Measurements from ENCODE around the gene KCND3. TPM values are rescaled to one million over a fixed set of nuclear protein-coding genes. Genes with fewer than 3 reads are reported as not detected.

Gene KCND3
- total and polyA plus RNA-seq, 7 experiments from 2014 or later = 0.05 to 0.17 TPM; not detected in 5

GRCh38 chr1:111943066-111943465 is 46.4 kb downstream of the KCND3 start:
- DNase-seq = no peak
- H3K27ac Mint-ChIP-seq = peak overlapping the region in 1 of 9 donors; percentile 47
- H3K27me3 Mint-ChIP-seq = peaks cover 0 to 14% (median 5%) of the 10 kb centered on the region in 5 donors
- intact Hi-C loops (cut with micrococcal nuclease) = no loop called here
- H3K4me3 Mint-ChIP-seq = no peak overlapping the region
- CTCF ChIA-PET = no interaction called here
- no peaks in the 10 kb centered on the region for H3K36me3 Mint-ChIP-seq
- POLR2A ChIA-PET = no interaction called here
- H3K9me3 ChIP-seq (ENCODE audit: control insufficient read depth in 2 of 3, low read length in 3 of 3) = no peaks in the 10 kb centered on the region
- no peak overlapping the region for H3K4me3 ChIP-seq (ENCODE audit: low read length)
- no peaks in the 10 kb centered on the region for H3K27me3 ChIP-seq (ENCODE audit: control insufficient read depth in 2 of 2, insufficient read depth in 2 of 2, low read length in 2 of 2)
- H3K4me1 ChIP-seq (ENCODE audit: control insufficient read depth in 2 of 2, insufficient read depth in 2 of 2, low read length in 2 of 2) = no peaks in the 10 kb centered on the region
- H3K27ac ChIP-seq (ENCODE audit: low read depth, low read length) = no peak overlapping the region
- peaks cover 0 to 5% (median 0%) of the 10 kb centered on the region in 11 donors for H3K9me3 Mint-ChIP-seq
- ATAC-seq = no peak
- no peaks in the 10 kb centered on the region for H3K36me3 ChIP-seq (ENCODE audit: control insufficient read depth in 2 of 3, insufficient read depth in 3 of 3, low read length in 3 of 3)
- no peaks in the 10 kb centered on the region for H3K4me1 Mint-ChIP-seq

GRCh38 chr1:111938536-111938935 is 50.9 kb downstream of the KCND3 start:
- Mint-ChIP-seq H3K27ac (no peak overlapping the region), H3K36me3 (no peaks in the 10 kb centered on the region), H3K9me3 (peaks cover 0 to 5% (median 0%) of the 10 kb centered on the region in 11 donors), H3K4me3 (no peak overlapping the region), H3K27me3 (peaks cover 3 to 15% (median 9%) of the 10 kb centered on the region in 5 donors), H3K4me1 (no peaks in the 10 kb centered on the region)
- POLR2A ChIA-PET = no interaction called here
- H3K27me3 ChIP-seq (ENCODE audit: control insufficient read depth in 2 of 2, insufficient read depth in 2 of 2, low read length in 2 of 2) = no peaks in the 10 kb centered on the region
- H3K27ac ChIP-seq (ENCODE audit: low read depth, low read length) = no peak overlapping the region
- ATAC-seq (no peak), DNase-seq (no peak)
- H3K4me1 ChIP-seq (ENCODE audit: control insufficient read depth in 2 of 2, insufficient read depth in 2 of 2, low read length in 2 of 2) = no peaks in the 10 kb centered on the region
- CTCF ChIA-PET = no interaction called here
- H3K9me3 ChIP-seq (ENCODE audit: control insufficient read depth in 2 of 3, low read length in 3 of 3) = no peaks in the 10 kb centered on the region
- intact Hi-C loops (cut with micrococcal nuclease) = no loop called here
- no peaks in the 10 kb centered on the region for H3K36me3 ChIP-seq (ENCODE audit: control insufficient read depth in 2 of 3, insufficient read depth in 3 of 3, low read length in 3 of 3)
- H3K4me3 ChIP-seq (ENCODE audit: low read length) = no peak overlapping the region

GRCh38 chr1:111938123-111938522 is 51.3 kb downstream of the KCND3 start:
- no peaks in the 10 kb centered on the region for H3K4me1 Mint-ChIP-seq
- no peak overlapping the region for H3K27ac Mint-ChIP-seq
- intact Hi-C loops (cut with micrococcal nuclease) = no loop called here
- peaks cover 0 to 5% (median 0%) of the 10 kb centered on the region in 11 donors for H3K9me3 Mint-ChIP-seq
- Histone ChIP-seq H3K27ac (ENCODE audit: low read depth, low read length) (no peak overlapping the region), H3K4me3 (ENCODE audit: low read length) (no peak overlapping the region), H3K36me3 (ENCODE audit: control insufficient read depth in 2 of 3, insufficient read depth in 3 of 3, low read length in 3 of 3) (no peaks in the 10 kb centered on the region), H3K27me3 (ENCODE audit: control insufficient read depth in 2 of 2, insufficient read depth in 2 of 2, low read length in 2 of 2) (no peaks in the 10 kb centered on the region), H3K4me1 (ENCODE audit: control insufficient read depth in 2 of 2, insufficient read depth in 2 of 2, low read length in 2 of 2) (no peaks in the 10 kb centered on the region), H3K9me3 (ENCODE audit: control insufficient read depth in 2 of 3, low read length in 3 of 3) (no peaks in the 10 kb centered on the region)
- CTCF ChIA-PET = no interaction called here
- peaks cover 4 to 16% (median 9%) of the 10 kb centered on the region in 5 donors for H3K27me3 Mint-ChIP-seq
- H3K4me3 Mint-ChIP-seq = no peak overlapping the region
- POLR2A ChIA-PET = no interaction called here
- ATAC-seq = no peak
- no peaks in the 10 kb centered on the region for H3K36me3 Mint-ChIP-seq
- DNase-seq = no peak

GRCh38 chr1:111937147-111937725 is 52.2 kb downstream of the KCND3 start:
- POLR2A ChIA-PET = no interaction called here
- Mint-ChIP-seq H3K36me3 (no peaks in the 10 kb centered on the region), H3K27ac (no peak overlapping the region), H3K9me3 (peaks cover 0 to 5% (median 0%) of the 10 kb centered on the region in 11 donors), H3K27me3 (peaks cover 8 to 13% (median 9%) of the 10 kb centered on the region in 5 donors), H3K4me1 (no peaks in the 10 kb centered on the region), H3K4me3 (no peak overlapping the region)
- CTCF ChIA-PET = no interaction called here
- ATAC-seq = no peak
- Histone ChIP-seq H3K9me3 (ENCODE audit: control insufficient read depth in 2 of 3, low read length in 3 of 3) (no peaks in the 10 kb centered on the region), H3K27me3 (ENCODE audit: control insufficient read depth in 2 of 2, insufficient read depth in 2 of 2, low read length in 2 of 2) (no peaks in the 10 kb centered on the region), H3K4me1 (ENCODE audit: control insufficient read depth in 2 of 2, insufficient read depth in 2 of 2, low read length in 2 of 2) (no peaks in the 10 kb centered on the region), H3K27ac (ENCODE audit: low read depth, low read length) (no peak overlapping the region), H3K4me3 (ENCODE audit: low read length) (no peak overlapping the region), H3K36me3 (ENCODE audit: control insufficient read depth in 2 of 3, insufficient read depth in 3 of 3, low read length in 3 of 3) (no peaks in the 10 kb centered on the region)
- no peak for DNase-seq
- intact Hi-C loops (cut with micrococcal nuclease) = no loop called here

- no peak for DNase-seq
- Mint-ChIP-seq H3K27me3 (peaks cover 4 to 20% (median 13%) of the 10 kb centered on the region in 5 donors), H3K9me3 (peaks cover 0 to 3% (median 0%) of the 10 kb centered on the region in 11 donors), H3K36me3 (no peaks in the 10 kb centered on the region), H3K4me1 (peaks cover 0 to 5% (median 0%) of the 10 kb centered on the region in 7 donors), H3K4me3 (no peak overlapping the region), H3K27ac (peak overlapping the region in 1 of 9 donors; percentile 17)
- Histone ChIP-seq H3K4me3 (ENCODE audit: low read length) (no peak overlapping the region), H3K27ac (ENCODE audit: low read depth, low read length) (no peak overlapping the region), H3K27me3 (ENCODE audit: control insufficient read depth in 2 of 2, insufficient read depth in 2 of 2, low read length in 2 of 2) (no peaks in the 10 kb centered on the region), H3K9me3 (ENCODE audit: control insufficient read depth in 2 of 3, low read length in 3 of 3) (no peaks in the 10 kb centered on the region), H3K4me1 (ENCODE audit: control insufficient read depth in 2 of 2, insufficient read depth in 2 of 2, low read length in 2 of 2) (no peaks in the 10 kb centered on the region), H3K36me3 (ENCODE audit: control insufficient read depth in 2 of 3, insufficient read depth in 3 of 3, low read length in 3 of 3) (no peaks in the 10 kb centered on the region)
- ChIA-PET CTCF (no interaction called here), POLR2A (no interaction called here)
- ATAC-seq = no peak
- intact Hi-C loops (cut with micrococcal nuclease) = no loop called here
Observed at GRCh38 chr1:111934106-111934852, 55.2 kb downstream of the KCND3 start.

GRCh38 chr1:111930356-111930755 is 59.1 kb downstream of the KCND3 start:
- Mint-ChIP-seq H3K36me3 (no peaks in the 10 kb centered on the region), H3K4me3 (no peak overlapping the region), H3K4me1 (peaks cover 0 to 5% (median 0%) of the 10 kb centered on the region in 7 donors), H3K9me3 (no peaks in the 10 kb centered on the region), H3K27ac (no peak overlapping the region), H3K27me3 (peaks cover 2 to 21% (median 17%) of the 10 kb centered on the region in 5 donors)
- Histone ChIP-seq H3K9me3 (ENCODE audit: control insufficient read depth in 2 of 3, low read length in 3 of 3) (no peaks in the 10 kb centered on the region), H3K27ac (ENCODE audit: low read depth, low read length) (no peak overlapping the region), H3K27me3 (ENCODE audit: control insufficient read depth in 2 of 2, insufficient read depth in 2 of 2, low read length in 2 of 2) (no peaks in the 10 kb centered on the region), H3K4me3 (ENCODE audit: low read length) (no peak overlapping the region), H3K4me1 (ENCODE audit: control insufficient read depth in 2 of 2, insufficient read depth in 2 of 2, low read length in 2 of 2) (no peaks in the 10 kb centered on the region), H3K36me3 (ENCODE audit: control insufficient read depth in 2 of 3, insufficient read depth in 3 of 3, low read length in 3 of 3) (no peaks in the 10 kb centered on the region)
- ATAC-seq (no peak), DNase-seq (no peak)
- POLR2A ChIA-PET = no interaction called here
- CTCF ChIA-PET = no interaction called here
- intact Hi-C loops (cut with micrococcal nuclease) = no loop called here

- ChIA-PET CTCF (no interaction called here), POLR2A (no interaction called here)
- intact Hi-C loops (cut with micrococcal nuclease) = no loop called here
Observed at GRCh38 chr1:111928531-111928930, 60.9 kb downstream of the KCND3 start.

More at GRCh38 chr1:111928531-111928930, 60.9 kb downstream of the KCND3 start:
- Histone ChIP-seq H3K27ac (ENCODE audit: low read depth, low read length) (no peak overlapping the region), H3K9me3 (ENCODE audit: control insufficient read depth in 2 of 3, low read length in 3 of 3) (no peaks in the 10 kb centered on the region), H3K4me1 (ENCODE audit: control insufficient read depth in 2 of 2, insufficient read depth in 2 of 2, low read length in 2 of 2) (no peaks in the 10 kb centered on the region), H3K4me3 (ENCODE audit: low read length) (no peak overlapping the region), H3K27me3 (ENCODE audit: control insufficient read depth in 2 of 2, insufficient read depth in 2 of 2, low read length in 2 of 2) (no peaks in the 10 kb centered on the region), H3K36me3 (ENCODE audit: control insufficient read depth in 2 of 3, insufficient read depth in 3 of 3, low read length in 3 of 3) (no peaks in the 10 kb centered on the region)
- Mint-ChIP-seq H3K4me3 (no peak overlapping the region), H3K9me3 (no peaks in the 10 kb centered on the region), H3K27me3 (peaks cover 0 to 21% (median 14%) of the 10 kb centered on the region in 5 donors), H3K4me1 (peaks cover 0 to 5% (median 0%) of the 10 kb centered on the region in 7 donors), H3K27ac (no peak overlapping the region), H3K36me3 (no peaks in the 10 kb centered on the region)
- DNase-seq (no peak), ATAC-seq (no peak)

Measured in naive thymus-derived CD4-positive, alpha-beta T cell (primary cell).